Measurements from ENCODE around the gene CACNA2D2. TPM values are rescaled to one million over a fixed set of nuclear protein-coding genes. Genes with fewer than 3 reads are reported as not detected.
A peak's percentile ranks its signal among the peaks of the same experiment; 100 is the strongest.

Gene CACNA2D2
- not detected in 2 replicates for total RNA-seq

DNA sequence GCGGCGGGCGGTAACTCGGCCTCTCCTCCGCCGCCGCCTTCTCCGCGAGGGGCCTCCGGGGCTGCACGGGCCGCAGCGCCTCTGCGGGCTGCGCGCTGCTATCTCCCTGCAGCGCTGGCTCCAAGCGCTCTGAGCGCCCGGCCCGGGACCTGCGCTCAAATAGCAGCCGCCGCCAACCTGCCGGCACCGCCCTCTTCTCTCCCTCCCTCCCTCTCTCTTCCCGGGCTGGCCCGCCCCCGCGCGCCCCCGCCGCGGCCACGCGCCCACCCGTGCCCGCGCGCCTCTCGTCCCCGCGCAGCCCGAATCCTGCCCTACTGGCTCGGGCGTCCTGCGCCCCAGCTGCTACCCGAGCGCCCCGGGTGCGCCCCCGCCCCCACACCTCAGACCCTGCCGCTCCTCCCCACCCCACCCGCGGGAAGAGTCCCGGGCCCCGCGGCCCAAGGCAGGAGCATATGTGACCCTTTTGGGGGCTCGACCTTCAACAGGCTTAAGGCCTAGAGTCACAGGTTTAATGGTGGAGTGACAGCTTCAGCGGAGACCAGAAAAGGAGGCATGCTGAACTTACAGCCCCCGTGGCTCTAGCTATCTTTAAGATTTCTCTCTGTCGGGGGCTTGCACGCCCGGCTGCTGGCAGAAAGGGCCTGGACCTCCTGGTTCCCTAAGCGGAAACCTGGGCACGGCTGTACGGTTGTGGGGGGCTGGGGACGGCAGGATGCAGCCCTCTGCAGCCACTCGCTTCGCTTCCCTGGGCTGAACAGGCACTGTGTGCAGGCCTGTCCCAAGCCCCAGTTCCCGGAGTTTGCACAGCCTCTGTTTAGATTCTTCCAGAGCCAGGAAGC, at the start of gene CACNA2D2:
Gene CACNA2D2, minus strand, starts transcription at position 131 of the 839 bp plus-strand sequence. CDS start 211 bp downstream, outside the sequence.

DNA sequence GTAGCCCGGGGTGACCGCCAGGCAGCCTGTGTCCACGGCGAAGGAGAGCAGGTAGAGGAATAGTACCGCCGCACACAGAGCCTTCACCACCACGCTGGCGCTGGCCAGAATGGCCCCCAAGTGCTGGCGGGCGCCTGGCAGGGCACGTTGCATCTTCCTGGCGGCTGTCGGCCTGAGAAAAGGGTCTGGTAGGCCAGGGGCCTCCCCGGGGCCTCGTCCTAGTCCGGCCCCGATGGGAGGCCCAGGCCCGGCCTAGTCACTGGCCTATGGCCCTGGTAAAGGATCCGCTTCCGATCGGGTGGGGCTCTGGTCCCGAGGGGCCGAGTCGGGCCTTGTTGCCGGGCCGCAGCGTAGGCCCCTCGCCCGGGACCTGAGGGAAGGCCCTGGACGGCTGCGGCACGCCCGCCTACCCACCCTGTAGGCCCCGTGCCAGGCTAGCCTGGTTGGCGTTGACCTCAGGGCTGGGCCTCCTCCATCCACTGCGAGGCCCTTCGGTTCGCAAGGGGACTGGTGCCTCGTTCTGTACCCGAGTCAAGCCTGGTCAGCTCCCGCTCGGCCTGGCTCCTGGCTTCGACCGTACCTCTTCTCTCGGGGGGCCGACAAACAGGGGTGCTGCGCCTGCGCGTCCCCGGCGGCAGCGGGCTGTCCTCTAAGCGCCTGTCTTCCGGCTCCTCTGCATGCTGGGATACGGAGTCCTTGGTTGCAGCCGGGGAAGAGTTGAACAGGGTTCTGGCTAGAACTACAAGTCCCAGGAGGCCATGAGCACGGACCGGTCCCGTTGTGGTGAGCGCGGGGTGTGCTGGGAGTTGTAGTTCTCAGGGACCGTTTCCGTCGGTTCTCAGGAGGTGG, 144.3 kb downstream of the CACNA2D2 start, which contains the start of gene TMEM115:
Gene TMEM115, minus strand, starts transcription at position 611 of the 849 bp plus-strand sequence. Its CDS starts 458 bp downstream, at position 153.

GRCh38 chr3:50350527-50351322, 152.7 kb downstream of the CACNA2D2 start, which contains the start of the genes CYB561D2 and NPRL2:
CYB561D2 (plus strand) TSS chr3:50350862; CDS start chr3:50351434, 572 bp downstream.
NPRL2 (minus strand) TSS chr3:50350775; CDS start chr3:50350652, 123 bp downstream.

GRCh38 chr3:50345586-50346234, 157.7 kb downstream of the CACNA2D2 start, which contains the start of gene ZMYND10:
ZMYND10 (minus strand) TSS chr3:50345732; CDS start chr3:50345579, 153 bp downstream.

DNA sequence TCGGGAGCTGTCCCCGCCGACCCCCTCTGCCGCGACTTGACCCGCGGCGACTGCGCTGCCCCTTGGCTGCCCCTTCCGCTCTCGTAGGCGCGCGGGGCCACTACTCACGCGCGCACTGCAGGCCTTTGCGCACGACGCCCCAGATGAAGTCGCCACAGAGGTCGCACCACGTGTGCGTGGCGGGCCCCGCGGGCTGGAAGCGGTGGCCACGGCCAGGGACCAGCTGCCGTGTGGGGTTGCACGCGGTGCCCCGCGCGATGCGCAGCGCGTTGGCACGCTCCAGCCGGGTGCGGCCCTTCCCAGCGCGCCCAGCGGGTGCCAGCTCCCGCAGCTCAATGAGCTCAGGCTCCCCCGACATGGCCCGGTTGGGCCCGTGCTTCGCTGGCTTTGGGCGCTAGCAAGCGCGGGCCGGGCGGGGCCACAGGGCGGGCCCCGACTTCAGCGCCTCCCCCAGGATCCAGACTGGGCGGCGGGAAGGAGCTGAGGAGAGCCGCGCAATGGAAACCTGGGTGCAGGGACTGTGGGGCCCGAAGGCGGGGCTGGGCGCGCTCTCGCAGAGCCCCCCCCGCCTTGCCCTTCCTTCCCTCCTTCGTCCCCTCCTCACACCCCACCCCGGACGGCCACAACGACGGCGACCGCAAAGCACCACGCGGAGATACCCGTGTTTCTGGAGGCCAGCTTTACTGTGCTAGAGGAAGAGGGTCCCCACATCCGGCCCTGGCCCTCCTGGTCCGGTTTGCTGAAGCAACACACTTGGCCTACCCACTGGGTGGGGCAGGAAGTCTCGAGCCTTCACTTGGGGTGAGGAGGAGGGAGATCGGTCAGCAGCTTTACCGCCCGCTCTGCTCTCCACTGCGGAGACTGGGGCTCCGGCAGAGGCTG, 162.7 kb downstream of the CACNA2D2 start, which contains the start of gene RASSF1:
Gene RASSF1, minus strand, starts transcription at position 389 of the 882 bp plus-strand sequence. Its CDS starts 31 bp downstream, at position 358.

GRCh38 chr3:50327943-50328691, 175.3 kb downstream of the CACNA2D2 start, which contains the start of gene TUSC2:
TUSC2 (minus strand) TSS chr3:50328223; CDS start chr3:50328099, 124 bp downstream.

GRCh38 chr3:50322386-50323091, 180.9 kb downstream of the CACNA2D2 start, which contains the start of gene HYAL2:
HYAL2 (minus strand) TSS chr3:50322745; CDS start chr3:50320489, 2,256 bp downstream.

Small RNAs within 50 kb of the gene (small RNA-seq; reads per million reads assigned to genes)
- 1.8 reads per million, percentile 65 among the genes with 10 or more reads in this experiment for gene RNA5SP131 (ENCODE audit: low replicate concordance)

Other genes starting within 250 kb of the CACNA2D2 start
- gene SEMA3B, start 234.5 kb downstream of the CACNA2D2 start, total RNA-seq: 3.0 and 25.4 TPM in 2 replicates
- gene LSMEM2, start 224.5 kb downstream of the CACNA2D2 start, total RNA-seq: not detected in 2 replicates
- gene IFRD2, start 211.2 kb downstream of the CACNA2D2 start, total RNA-seq: 74.6 and 130 TPM in 2 replicates
- 1.8 and 2.4 TPM in 2 replicates for gene HYAL3, start 204.2 kb downstream of the CACNA2D2 start, total RNA-seq
- gene NAA80, start 204.2 kb downstream of the CACNA2D2 start, total RNA-seq: 6.6 and 9.6 TPM in 2 replicates
- gene HYAL1, start 200.1 kb downstream of the CACNA2D2 start, total RNA-seq: 1.1 TPM in 2 replicates
- gene HYAL2, start 180.9 kb downstream of the CACNA2D2 start, total RNA-seq: 24.9 and 78.5 TPM in 2 replicates
- gene TUSC2, start 175.4 kb downstream of the CACNA2D2 start, total RNA-seq: 24.5 and 28.3 TPM in 2 replicates
- gene RASSF1, start 162.8 kb downstream of the CACNA2D2 start, total RNA-seq: 26.9 and 30.4 TPM in 2 replicates
- gene ZMYND10, start 157.9 kb downstream of the CACNA2D2 start, total RNA-seq: 0.22 and 0.86 TPM in 2 replicates
- 17.9 and 27.3 TPM in 2 replicates for gene NPRL2, start 152.9 kb downstream of the CACNA2D2 start, total RNA-seq
- 27.6 and 38.1 TPM in 2 replicates for gene CYB561D2, start 152.8 kb downstream of the CACNA2D2 start, total RNA-seq
- 85.1 and 92.9 TPM in 2 replicates for gene TMEM115, start 144.1 kb downstream of the CACNA2D2 start, total RNA-seq
- 4.2 and 6.3 TPM in 2 replicates for gene C3orf18, start 64.1 kb upstream of the CACNA2D2 start, total RNA-seq
- 8.1 and 15.7 TPM in 2 replicates for gene HEMK1, start 65.9 kb upstream of the CACNA2D2 start, total RNA-seq
- 0.72 and 2.0 TPM in 2 replicates for gene CISH, start 108.1 kb upstream of the CACNA2D2 start, total RNA-seq
- gene MAPKAPK3, start 113.5 kb upstream of the CACNA2D2 start, total RNA-seq: 47.7 and 50.7 TPM in 2 replicates
- gene DOCK3, start 171.3 kb upstream of the CACNA2D2 start, total RNA-seq: under 0.01 and 0.22 TPM in 2 replicates